ENCODE data around the gene GNAT1.

Gene GNAT1

DNA sequence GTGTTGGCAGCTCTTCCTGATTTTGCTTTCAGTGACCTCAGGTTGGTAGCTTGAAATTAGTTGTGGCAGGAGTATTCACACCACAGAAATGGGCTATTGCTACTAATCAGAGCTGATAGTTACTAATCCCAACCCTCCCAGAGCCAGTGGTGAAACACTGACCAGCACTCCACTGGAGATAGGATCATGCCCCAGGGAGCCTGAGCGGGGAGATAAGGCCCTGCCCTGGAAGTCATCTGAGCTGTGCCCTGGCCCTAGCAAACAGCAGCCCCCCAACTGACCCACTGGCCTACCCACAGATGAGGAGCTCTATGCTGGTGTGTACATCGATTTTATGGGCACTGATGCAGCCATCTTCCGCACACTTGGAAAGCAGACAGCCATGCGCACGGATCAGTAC is 9.4 kb upstream of the GNAT1 start:
- Histone ChIP-seq H3K4me3 (ENCODE audit: low read depth, low read length) (no peak overlapping the region), H3K27me3 (no peaks in the 10 kb centered on the region), H3K4me1 (no peaks in the 10 kb centered on the region), H3K9me3 (no peaks in the 10 kb centered on the region), H3K36me3 (no peaks in the 10 kb centered on the region)
- no peak for DNase-seq
- TF ChIP-seq, protein P1, sequence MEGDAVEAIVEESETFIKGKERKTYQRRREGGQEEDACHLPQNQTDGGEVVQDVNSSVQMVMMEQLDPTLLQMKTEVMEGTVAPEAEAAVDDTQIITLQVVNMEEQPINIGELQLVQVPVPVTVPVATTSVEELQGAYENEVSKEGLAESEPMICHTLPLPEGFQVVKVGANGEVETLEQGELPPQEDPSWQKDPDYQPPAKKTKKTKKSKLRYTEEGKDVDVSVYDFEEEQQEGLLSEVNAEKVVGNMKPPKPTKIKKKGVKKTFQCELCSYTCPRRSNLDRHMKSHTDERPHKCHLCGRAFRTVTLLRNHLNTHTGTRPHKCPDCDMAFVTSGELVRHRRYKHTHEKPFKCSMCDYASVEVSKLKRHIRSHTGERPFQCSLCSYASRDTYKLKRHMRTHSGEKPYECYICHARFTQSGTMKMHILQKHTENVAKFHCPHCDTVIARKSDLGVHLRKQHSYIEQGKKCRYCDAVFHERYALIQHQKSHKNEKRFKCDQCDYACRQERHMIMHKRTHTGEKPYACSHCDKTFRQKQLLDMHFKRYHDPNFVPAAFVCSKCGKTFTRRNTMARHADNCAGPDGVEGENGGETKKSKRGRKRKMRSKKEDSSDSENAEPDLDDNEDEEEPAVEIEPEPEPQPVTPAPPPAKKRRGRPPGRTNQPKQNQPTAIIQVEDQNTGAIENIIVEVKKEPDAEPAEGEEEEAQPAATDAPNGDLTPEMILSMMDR (IDR thresholded peaks at IDR 0.05; ENCODE audit: low read depth, low read length) = no peak

DNA sequence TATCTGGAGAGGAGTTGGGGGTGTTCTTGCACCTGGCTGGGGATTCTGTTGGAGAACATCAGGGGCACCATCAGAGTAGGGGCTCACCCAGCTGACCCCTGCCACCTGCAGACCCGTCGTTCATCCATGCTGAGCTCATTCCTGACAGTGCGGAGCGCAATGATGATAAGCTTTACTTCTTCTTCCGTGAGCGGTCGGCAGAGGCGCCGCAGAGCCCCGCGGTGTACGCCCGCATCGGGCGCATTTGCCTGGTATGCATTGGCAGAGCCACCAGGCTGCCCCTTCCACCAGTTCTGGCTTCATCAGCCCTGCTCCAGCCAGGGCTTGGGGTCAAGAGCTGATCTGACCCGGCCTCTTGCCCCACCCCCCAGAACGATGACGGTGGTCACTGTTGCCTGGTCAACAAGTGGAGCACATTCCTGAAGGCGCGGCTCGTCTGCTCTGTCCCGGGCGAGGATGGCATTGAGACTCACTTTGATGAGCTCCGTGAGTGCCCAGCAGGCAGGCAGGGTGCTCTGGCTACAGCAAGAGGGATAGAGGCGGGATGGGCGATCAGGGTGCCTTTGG is 8.8 kb upstream of the GNAT1 start:
- Histone ChIP-seq H3K4me1 (no peaks in the 10 kb centered on the region), H3K9me3 (no peaks in the 10 kb centered on the region), H3K36me3 (no peaks in the 10 kb centered on the region), H3K27me3 (no peaks in the 10 kb centered on the region), H3K4me3 (ENCODE audit: low read depth, low read length) (no peak overlapping the region)
- TF ChIP-seq, protein P1 (IDR thresholded peaks at IDR 0.05; ENCODE audit: low read depth, low read length) = no peak
- no peak for DNase-seq

DNA sequence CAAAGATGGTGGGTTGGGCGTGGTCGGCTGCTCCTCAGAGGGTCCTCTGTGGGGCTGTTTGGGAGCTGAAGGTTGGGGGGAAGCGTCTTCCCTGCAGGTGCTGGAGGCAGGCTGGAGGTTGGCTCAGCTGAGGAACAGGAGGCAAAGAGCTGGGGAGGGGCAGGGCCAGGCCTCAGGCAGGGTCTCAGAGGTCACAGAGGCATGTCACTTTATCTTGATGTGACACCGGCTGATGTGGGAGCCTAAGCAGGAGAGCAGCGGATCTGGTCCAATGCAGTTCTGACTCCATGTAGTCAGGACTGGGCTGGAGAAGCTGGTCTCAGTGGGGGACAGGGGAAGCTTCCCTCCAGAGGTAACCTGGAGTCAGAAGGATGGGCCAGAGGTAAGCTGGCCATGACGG is 7.7 kb upstream of the GNAT1 start:
- DNase-seq = no peak
- Histone ChIP-seq H3K9me3 (no peaks in the 10 kb centered on the region), H3K4me1 (no peaks in the 10 kb centered on the region), H3K27me3 (no peaks in the 10 kb centered on the region), H3K4me3 (ENCODE audit: low read depth, low read length) (no peak overlapping the region), H3K36me3 (no peaks in the 10 kb centered on the region)
- TF ChIP-seq, protein P1 (IDR thresholded peaks at IDR 0.05; ENCODE audit: low read depth, low read length) = no peak

DNA sequence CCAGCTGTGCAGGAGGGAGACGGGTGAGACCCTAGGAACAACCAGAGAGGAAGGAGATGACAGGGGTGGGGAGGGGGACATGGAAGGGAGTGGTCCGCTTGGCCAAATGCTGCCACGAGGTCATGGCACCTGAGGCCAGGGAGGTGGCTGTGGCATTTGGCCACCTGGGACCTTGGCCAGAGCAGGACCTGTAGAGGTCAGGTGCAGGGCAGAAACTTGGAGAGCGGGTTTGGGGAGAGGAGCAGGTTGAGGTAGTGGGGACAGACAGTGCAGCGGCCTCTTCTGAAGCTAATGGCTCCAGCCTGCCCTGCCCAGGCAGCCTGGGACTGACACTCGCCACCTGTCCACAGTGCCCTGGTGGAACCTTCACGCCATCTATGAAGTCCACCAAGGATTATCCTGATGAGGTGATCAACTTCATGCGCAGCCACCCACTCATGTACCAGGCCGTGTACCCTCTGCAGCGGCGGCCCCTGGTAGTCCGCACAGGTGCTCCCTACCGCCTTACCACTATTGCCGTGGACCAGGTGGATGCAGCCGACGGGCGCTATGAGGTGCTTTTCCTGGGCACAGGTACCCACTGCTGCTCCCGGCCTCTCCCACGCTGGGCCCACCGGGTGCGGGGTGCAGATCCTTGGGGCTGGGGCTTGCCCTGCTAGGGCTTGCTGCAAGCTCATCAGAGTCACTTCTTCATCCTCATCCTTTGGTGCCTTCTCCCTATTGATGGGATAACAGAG is 7.0 kb upstream of the GNAT1 start:
- H3K4me3 ChIP-seq (ENCODE audit: low read depth, low read length) = no peak overlapping the region
- TF ChIP-seq, protein P1 (IDR thresholded peaks at IDR 0.05; ENCODE audit: low read depth, low read length) = no peak
- H3K4me1 ChIP-seq = no peaks in the 10 kb centered on the region
- H3K27me3 ChIP-seq = no peaks in the 10 kb centered on the region
- H3K36me3 ChIP-seq = no peaks in the 10 kb centered on the region
- no peaks in the 10 kb centered on the region for H3K9me3 ChIP-seq
- DNase-seq = no peak

DNA sequence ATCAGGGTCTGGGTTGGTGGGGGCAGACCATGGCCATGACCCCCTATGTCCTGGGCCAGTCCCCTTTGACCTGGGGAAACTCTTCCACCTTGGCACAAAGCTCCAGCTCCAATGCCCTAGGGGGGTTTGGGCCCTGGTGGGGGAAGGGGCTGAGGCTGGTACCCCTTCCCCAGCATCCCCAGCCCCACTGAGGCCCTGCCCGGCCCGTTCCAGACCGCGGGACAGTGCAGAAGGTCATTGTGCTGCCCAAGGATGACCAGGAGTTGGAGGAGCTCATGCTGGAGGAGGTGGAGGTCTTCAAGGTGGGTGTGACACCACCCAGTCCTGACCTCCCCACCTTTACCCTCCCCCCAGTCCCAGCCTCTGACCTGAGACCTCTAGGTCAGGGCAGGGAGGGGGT is 6.2 kb upstream of the GNAT1 start:
- Histone ChIP-seq H3K36me3 (no peaks in the 10 kb centered on the region), H3K27me3 (no peaks in the 10 kb centered on the region), H3K4me3 (ENCODE audit: low read depth, low read length) (no peak overlapping the region), H3K4me1 (no peaks in the 10 kb centered on the region), H3K9me3 (no peaks in the 10 kb centered on the region)
- no peak for DNase-seq
- TF ChIP-seq, protein P1 (IDR thresholded peaks at IDR 0.05; ENCODE audit: low read depth, low read length) = no peak

DNA sequence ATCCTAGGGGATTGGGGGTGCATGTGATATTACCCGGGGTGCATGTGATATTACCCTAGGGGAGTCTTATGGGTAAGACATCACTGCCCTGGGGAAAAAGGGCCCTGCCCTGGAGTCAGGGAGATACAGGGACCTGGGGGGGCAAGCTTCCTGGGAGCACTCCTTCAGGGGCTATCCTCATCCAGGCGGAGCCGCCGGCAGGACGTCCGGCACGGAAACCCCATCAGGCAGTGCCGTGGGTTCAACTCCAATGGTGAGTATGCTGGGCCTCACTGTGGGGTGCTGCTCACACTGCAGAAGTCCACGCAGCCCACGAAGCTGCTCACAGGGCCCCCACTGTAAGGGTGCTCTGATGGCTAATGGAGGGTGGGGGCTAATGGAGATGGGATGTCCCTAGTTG is 5.3 kb upstream of the GNAT1 start:
- H3K4me1 ChIP-seq = no peaks in the 10 kb centered on the region
- H3K4me3 ChIP-seq (ENCODE audit: low read depth, low read length) = no peak overlapping the region
- no peaks in the 10 kb centered on the region for H3K27me3 ChIP-seq
- no peaks in the 10 kb centered on the region for H3K9me3 ChIP-seq
- H3K36me3 ChIP-seq = no peaks in the 10 kb centered on the region
- TF ChIP-seq, protein P1 (IDR thresholded peaks at IDR 0.05; ENCODE audit: low read depth, low read length) = no peak
- DNase-seq = no peak

All from BE2C (cell line).